AG09309 (cell line): Measurements from ENCODE around the gene ZNF333.
A peak's percentile ranks its signal among the peaks of the same experiment; 100 is the strongest.

Source experiments
- DNase-seq: peaks from one replicate; pipeline ENCODE4 v3.0.0-alpha.2; 2010; ENCODE audit warnings: low read depth
- H3K4me3 ChIP-seq: 2 replicates; pipeline ENCODE4 v1.5.1; 2011; ENCODE audit warnings: mild to moderate bottlenecking, low read depth, low read length, moderate library complexity; ENCODE audit not compliant: control insufficient read depth
- CTCF ChIP-seq: IDR thresholded peaks from 2 replicates; pipeline ENCODE4 v1.5.1; 2011; ENCODE audit warnings: mild to moderate bottlenecking, low read depth, low read length, inconsistent platforms; ENCODE audit not compliant: insufficient read depth, control insufficient read depth; ENCODE audit errors: missing control alignments

Gene ZNF333

DNA sequence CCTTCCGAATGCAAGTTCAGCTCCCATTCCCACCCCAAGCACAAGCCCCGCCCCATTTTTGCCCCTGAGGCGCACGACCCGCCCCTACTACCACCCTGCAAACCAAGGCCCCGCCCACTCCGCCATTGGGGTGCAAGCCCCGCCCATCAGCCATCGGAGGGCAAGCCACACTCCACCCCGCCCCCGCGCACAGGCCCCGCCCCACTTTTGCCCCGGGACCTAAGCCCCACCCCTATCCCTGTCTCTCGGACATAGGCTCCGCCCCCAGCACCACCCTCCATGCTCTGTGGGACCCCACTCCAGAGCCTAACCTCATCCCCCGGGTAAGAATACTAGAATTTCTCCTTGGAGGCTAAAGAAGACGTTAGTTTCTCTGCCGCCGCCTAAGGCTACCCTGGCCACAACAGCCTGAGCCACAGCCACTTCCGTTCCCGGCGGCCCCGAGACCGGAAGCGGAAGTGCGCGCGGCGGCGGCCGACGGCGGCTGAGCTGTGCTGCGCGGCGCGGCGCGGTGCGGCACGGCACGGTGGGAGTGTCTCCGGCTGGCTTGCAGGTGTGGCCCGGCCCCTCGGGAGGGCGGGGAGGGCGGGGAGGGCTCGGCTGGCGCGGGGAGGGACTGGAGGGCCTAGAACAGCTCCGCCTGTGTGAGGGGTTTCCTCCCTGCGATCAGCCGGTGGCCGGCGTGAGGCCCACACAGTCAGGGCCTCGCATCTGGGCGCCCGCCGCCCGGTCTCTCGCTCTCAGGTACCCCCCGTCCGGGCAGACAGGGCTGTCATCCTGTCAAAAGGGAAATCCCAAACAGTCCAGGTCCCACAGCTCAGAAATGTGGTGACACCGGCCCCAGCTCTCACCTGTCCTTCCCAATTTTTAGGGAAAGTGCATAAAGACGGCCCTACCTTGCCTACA is at the start of gene ZNF333:
Gene ZNF333, plus strand, starts transcription at position 451 of the 906 bp plus-strand sequence. CDS start 3,444 bp downstream, outside the sequence.
- H3K4me3 ChIP-seq = peak within 1 kb of the TSS; percentile 97
- no peak for TF ChIP-seq CTCF
- DNase-seq = peak; percentile 21

DNA sequence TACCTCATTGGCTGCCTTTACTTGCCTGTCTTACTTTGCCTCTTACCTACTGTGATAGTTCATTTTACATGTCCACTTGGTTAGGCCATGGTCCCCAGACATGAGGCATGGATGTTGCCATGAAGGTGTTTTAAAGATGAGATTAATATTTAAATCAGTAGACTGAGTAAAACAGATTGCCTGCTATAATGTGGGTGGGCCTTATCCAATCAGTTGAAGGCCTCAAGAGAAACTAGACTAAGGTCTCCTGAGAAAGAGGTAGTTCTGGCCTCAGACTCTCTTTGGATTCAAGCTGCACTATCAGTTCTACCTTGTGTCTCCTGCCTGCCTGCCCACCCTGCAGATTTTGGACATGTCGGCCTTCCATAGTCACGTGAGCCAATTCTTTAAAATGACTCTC is 41.3 kb upstream of the ZNF333 start:
- TF ChIP-seq CTCF = no peak
- H3K4me3 ChIP-seq = no peak overlapping the region
- DNase-seq = no peak

DNA sequence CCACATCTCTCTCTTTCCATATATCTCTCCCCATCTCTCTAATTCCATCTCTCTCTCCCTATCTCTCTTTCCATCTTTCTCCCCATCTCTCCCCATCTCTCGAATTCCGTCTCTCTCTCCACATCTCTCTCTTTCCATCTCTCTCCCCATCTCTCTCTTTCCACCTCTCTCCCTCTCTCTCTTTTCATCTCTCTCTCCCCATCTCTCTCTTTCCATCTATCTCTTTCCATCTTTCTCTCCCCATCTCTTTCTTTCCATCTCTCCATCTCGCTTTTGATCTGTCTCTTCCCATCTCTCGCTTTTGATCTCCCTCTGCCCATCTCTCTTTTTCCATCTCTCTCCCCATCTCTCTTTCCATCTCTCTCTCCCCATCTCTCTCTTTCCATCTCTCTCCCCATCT is 40.8 kb upstream of the ZNF333 start:
- H3K4me3 ChIP-seq = no peak overlapping the region
- DNase-seq = no peak
- TF ChIP-seq CTCF = no peak

DNA sequence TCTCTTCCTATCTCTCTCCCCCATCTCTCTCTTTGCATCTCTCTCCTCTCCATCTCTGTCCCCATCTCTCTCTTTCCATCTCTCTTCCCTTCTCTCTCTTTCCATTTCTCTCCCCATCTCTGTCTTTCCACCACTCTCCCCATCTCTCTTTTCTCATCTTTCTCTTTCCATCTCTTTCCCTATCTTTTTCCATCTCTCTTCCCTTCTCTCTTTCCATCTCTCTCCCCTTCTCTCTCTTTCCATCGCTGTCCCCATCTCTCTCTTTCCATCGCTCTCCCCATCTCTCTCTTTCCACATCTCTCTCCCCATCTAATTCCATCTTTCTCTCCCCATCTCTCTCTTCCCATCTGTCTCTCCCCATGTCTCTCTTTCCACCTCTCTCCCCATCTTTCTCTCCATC is 39.7 kb upstream of the ZNF333 start:
- H3K4me3 ChIP-seq = no peak overlapping the region
- no peak for TF ChIP-seq CTCF
- DNase-seq = no peak

DNA sequence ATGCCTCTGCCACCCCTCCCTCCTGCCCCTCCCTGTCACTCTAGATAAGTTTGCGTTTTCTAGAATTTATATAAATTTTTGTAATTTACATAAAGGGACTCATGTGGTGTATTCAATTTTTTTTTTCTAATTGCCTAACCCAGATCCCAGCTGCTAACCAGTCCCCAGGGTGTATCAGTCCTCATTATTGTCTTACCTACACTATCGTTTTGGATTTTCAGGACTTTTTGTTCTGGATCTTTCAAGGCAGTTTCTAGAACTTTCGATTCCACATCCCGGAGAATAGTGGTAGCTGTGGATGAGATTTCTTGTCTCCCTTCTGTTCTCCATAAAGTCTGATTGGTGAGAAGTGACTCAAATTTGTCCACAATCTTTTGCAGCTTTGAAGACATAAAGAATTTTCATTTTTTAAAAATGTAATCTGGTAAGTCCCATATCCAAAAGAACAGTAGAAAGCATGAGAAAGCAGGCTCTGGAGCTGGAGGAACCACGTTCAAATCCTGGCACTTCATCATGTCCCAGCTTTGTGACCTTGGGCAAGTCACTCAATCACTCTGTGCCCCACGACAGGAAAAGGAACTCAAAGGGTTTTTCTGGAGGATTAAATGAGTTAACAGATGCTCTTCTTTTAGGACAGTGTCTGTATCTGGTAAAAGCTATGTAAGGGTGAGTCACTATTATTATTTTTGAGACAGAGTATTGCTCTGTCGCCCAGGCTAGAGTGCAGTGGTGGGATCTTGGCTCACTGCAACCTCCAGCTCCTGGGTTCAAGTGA is 34.9 kb upstream of the ZNF333 start:
- no peak for DNase-seq
- TF ChIP-seq CTCF = no peak

GRCh38 chr19:14655726-14656125 is 34.1 kb upstream of the ZNF333 start:
- no peak for TF ChIP-seq CTCF
- DNase-seq = no peak
- no peak overlapping the region for H3K4me3 ChIP-seq

More for the DNA sequence above, 34.9 kb upstream of the ZNF333 start:
- H3K4me3 ChIP-seq = no peak overlapping the region
